HG02970 (cell line): ENCODE results near the gene SVEP1.
"Not testable (repeated sequence)": the region's sequence is repeated elsewhere in the genome, so short reads cannot be mapped to it uniquely, and the experiment has no call there.

Experiments used
- ATAC-seq: cut with Tn5 transposase; IDR thresholded peaks from one replicate; pipeline ENCODE4 v1.9.1; 2021; ENCODE audit warnings: mild to moderate bottlenecking, moderate library complexity, moderate number of reproducible peaks; ENCODE audit not compliant: unreplicated experiment, low FRiP score

SVEP1 gene

GRCh38 chr9:110455860-110456259, 123.7 kb downstream of the SVEP1 start:
- ATAC-seq = no peak

GRCh38 chr9:110452227-110452801, 127.2 kb downstream of the SVEP1 start:
- ATAC-seq = no peak

DNA sequence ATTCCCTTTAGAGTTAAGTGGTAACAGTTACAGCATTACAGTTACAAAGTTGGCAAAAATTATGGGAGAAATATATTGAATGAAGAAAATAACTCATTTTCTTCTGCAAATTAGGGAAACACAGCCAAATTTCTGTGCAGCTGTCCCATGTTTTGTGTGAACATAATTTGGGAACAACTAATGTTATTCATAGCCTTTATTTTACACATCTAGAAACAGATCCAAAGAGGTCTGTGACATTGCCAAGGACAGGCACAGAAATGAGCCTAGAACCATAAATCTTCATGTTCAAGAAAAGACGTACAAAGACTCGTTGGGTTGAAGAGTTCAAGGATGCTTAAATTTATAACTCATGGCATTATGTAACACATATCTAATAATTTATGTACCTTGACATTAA, 127.8 kb downstream of the SVEP1 start:
- ATAC-seq = no peak

DNA sequence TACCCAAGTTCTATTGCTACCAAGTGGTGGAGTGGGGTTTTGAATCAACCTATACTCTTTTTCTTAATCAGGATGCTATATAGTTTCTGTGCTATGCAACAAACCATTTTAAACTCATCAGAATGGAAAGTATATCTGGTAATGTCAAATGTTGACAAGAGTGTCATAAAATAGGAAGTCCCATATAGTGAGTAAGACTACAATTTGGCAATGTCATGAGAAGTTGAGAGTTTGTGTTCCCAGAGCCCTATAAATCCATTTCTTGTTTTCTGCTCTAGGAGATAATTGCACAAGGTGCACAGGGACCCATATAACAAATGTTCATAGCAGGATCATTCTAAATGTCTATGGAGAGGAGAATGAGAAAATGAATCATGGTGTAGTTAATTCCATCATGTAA, 132.1 kb downstream of the SVEP1 start:
- ATAC-seq = no peak

DNA sequence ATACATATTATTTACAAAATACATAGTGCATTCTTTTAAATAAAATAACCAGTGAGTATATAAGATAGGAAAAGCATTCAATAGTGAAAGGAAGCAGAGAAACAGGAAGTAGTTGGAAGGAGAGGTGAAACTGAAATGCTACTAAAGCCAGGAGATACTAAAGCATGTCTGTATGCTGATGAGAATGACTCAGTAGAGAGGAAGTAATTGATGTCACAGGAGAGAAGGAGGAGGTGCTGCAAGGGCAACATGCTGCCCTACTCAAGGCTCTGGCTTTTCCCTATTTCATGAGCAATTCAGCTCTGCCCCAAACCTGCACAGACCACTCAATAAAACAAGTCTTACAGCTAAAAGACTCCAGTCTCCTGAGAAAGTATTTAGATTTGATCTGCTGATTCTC, 133.4 kb downstream of the SVEP1 start:
- ATAC-seq = no peak

GRCh38 chr9:110444911-110445310, 134.6 kb downstream of the SVEP1 start:
- no peak for ATAC-seq

GRCh38 chr9:110443866-110444220, 135.7 kb downstream of the SVEP1 start:
- no peak for ATAC-seq

DNA sequence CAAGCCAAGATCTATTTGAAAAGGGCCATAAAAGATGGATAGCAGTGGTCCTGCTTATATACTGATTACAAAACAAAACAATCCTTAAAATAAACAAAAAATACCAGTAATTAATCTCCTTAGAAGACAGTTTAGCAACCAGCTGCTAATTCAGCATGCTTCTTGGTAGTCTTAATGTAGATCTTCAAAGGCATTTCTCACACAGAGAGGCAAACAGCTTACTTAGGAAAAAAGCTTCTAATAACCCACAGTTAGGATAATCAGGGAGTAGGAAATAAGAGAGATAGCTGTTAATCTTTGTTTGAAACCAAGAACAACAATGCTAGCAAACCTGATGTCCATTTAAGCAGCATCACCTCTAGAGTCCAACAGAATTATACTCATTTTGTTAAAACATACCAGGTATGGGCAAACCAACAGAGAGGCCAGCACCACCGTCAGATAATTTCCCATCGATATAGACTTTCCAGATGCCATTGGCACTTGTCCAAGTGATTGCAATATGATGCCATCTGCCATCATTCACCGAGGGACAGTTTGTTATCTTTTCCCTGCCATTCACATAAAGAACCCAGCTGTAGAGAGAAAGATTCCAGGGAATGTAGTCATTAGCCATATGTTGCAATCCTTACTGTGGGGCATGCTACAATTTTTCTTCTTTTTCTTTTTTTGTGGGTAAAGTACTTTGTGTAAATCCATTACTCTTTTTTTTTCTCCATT, 136.2 kb downstream of the SVEP1 start:
- ATAC-seq = no peak

DNA sequence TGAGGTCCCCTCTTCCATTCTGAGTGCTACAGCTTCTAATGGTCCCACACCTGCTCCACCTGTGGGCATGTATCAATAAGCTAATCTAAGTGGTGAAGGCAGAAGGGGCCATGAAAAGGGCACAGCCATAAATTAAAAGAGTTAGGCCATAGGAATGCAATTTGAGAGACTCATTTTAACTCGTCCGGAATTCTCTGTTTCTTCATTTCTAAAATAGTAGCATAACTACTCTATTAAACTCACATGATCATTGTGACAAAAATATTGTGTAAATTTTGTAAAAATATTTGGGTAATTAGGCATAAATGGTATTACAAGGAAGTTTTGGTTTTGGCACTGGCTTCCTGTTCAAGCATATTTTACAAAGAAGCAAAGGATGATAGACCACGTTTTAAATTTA, 138.7 kb downstream of the SVEP1 start:
- ATAC-seq = no peak

DNA sequence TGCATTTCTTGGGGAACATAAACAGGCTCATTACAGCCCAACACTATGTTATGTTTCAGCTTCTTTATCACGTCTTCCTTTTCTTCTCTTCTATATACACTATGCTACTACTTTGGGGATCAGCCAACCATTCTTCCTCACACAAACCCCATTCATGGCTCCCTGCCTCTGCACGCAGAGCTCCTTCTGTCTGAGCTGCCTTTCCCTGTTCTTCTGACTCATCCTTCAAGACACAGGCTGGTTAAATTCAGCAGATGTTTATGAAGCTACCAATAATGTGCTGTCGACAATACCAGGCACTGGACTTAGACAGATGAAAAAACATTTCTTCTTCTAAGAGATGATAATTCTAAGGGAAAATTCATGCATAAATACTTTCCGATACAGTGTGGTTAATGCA, 139.4 kb downstream of the SVEP1 start:
- no peak for ATAC-seq

GRCh38 chr9:110432253-110432652, 147.3 kb downstream of the SVEP1 start:
- no peak for ATAC-seq

DNA sequence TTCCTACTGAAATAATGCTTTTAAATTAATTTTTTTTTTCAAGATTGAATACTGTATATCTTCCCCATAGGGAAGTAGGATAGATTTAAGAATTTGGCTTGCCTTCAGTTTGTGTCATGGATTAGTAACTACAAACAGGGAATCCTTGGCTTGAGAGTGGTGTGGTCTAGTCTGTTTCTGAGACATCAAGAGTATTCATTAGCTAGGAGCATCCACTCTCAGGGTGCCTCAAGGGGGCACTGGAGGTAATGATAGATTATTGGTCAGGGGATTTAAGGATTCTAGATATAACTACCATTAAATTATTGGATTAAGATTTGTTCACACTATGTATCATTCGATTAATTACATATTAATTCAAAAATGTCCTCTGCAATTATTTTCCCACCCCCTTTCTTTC, 150.1 kb downstream of the SVEP1 start:
- ATAC-seq = no peak

GRCh38 chr9:110427497-110428104, 151.9 kb downstream of the SVEP1 start:
- no peak for ATAC-seq

DNA sequence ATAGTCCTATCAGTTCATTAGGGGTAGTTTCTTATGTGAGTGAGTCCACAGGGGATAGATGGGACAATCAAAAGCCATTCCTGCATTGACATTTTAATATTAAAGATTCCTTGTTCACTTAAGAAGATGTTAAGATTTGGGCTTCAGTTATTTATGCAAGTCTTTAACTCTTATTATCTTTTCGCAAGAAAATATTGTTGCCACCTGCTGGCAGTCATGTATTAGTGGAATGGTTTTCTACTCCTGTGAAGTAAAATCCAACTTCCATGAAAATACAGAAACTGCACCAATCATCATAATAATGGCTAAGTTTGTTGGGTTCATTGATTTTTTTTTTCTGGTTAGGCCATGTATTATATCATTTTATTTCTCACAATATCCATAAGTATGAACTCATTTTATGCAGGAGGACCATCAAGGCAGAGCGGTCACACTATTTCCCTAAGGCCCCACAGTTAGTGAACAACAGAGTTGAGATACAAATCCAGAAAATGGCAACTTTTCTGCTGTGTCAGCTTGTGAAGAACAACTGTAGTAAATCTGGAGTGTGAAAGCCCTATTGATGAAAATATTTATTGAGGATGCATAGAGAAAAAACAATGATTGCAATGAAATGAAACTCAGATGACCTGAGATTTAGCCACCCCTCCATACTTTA, 153.4 kb downstream of the SVEP1 start:
- no peak for ATAC-seq

DNA sequence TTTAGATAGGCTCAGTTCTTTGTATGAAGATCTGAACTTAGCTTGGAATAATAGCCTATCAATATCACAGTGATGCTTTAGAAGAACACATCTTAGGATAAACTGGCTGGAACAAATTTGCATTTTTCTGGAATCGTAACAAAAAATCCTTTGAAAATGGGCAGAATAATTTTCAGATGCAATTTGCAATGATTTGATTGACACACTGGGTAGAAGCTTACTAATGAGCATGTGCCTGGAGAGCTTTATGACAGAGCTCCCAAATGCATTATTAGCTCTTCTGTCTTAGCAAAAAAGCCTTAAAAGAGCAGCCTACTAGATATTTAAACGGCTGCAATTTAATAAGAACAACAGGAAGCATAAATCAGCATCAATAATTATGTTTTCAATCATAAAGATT, 165.1 kb downstream of the SVEP1 start:
- ATAC-seq = no peak

DNA sequence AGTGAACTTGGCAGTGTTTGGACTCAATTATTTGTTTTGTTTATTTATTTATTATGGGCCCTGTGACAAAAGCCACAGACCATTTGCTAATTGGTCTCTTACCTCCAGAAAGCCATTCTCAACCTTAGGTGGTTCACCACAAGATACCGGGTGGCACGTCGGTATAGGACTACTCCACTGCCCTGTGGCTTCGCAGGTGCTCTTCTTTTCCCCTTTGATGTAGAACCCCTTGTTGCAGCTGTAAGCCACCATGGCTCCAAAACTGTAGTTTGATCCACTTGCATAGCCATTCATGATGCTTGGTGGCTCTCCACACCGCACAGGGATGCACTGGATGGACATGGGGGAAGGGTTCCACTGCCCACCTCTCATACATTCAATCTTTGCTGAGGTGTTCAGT, 168.6 kb downstream of the SVEP1 start:
- ATAC-seq = no peak

GRCh38 chr9:110408598-110408997, 170.9 kb downstream of the SVEP1 start:
- ATAC-seq = no peak

DNA sequence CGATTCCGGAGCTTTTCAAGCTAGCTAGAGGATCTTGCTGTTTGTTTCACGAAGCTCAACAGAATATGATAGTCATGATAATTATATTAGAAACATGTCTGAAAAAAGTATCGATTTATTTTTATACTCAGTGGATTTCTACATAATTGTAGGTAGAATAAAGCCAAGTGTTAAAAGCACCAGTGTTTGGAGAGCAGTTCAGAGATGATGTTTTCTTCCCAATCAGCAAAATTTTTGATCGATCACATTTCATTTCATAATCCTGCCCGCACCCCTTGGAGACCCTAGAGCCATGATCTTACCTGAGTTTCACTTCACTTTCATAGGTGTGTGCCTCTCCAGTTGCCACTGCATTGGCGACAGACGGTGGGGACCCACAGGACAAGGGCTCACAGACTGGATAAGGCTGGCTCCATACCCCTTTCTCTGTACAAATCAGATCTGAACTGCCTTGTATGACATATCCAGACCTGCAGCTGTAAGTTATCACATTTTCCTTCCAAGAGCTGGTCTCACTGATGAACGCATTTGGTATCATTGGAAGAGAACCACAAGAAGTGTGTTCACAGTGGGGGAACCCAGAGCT, 173.6 kb downstream of the SVEP1 start:
- no peak for ATAC-seq

- no peak for ATAC-seq
Measured at GRCh38 chr9:110404473-110404872, 175.1 kb downstream of the SVEP1 start.

GRCh38 chr9:110399983-110400382, 179.6 kb downstream of the SVEP1 start:
- no peak for ATAC-seq

DNA sequence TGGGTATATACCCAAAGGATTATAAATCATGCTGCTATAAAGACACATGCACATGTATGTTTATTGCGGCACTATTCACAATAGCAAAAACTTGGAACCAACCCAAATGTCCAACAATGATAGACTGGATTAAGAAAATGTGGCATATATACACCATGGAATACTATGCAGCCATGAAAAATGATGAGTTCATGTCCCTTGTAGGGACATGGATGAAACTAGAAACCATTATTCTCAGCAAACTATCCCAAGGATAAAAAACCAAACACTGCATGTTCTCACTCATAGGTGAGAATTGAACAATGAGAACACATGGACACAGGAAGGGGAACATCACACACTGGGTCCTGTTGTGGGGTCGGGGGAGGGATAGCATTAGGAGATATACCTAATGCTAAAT, 180.5 kb downstream of the SVEP1 start:
- ATAC-seq = not testable (repeated sequence)
